ENCODE data around the gene TNFRSF8.

GRCh38 chr1:12107718-12108117 is 44.6 kb downstream of the TNFRSF8 start:
- TF ChIP-seq, protein P1, sequence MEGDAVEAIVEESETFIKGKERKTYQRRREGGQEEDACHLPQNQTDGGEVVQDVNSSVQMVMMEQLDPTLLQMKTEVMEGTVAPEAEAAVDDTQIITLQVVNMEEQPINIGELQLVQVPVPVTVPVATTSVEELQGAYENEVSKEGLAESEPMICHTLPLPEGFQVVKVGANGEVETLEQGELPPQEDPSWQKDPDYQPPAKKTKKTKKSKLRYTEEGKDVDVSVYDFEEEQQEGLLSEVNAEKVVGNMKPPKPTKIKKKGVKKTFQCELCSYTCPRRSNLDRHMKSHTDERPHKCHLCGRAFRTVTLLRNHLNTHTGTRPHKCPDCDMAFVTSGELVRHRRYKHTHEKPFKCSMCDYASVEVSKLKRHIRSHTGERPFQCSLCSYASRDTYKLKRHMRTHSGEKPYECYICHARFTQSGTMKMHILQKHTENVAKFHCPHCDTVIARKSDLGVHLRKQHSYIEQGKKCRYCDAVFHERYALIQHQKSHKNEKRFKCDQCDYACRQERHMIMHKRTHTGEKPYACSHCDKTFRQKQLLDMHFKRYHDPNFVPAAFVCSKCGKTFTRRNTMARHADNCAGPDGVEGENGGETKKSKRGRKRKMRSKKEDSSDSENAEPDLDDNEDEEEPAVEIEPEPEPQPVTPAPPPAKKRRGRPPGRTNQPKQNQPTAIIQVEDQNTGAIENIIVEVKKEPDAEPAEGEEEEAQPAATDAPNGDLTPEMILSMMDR (IDR thresholded peaks at IDR 0.05), result no peak
- TF ChIP-seq EZH2 (IDR thresholded peaks at IDR 0.05; ENCODE audit: borderline replicate concordance, insufficient read depth, low read depth, low read length, poor library complexity, severe bottlenecking), result no peak
